Measurements from ENCODE around the gene DMKN. TPM values are rescaled to one million over a fixed set of nuclear protein-coding genes. Genes with fewer than 3 reads are reported as not detected.

Gene DMKN
- total RNA-seq: 14.2 and 29.3 TPM in 2 replicates
- 2.1 and 2.8 TPM in 2 replicates for polyA plus RNA-seq
- polyA plus RNA-seq (2012): 5.7 and 6.4 TPM in 2 replicates
- not detected in 2 replicates for polyA minus RNA-seq (ENCODE audit: low replicate concordance)

- H3K4me2 ChIP-seq (ENCODE audit: extremely low read depth, insufficient read depth, low read length): no peak within 1 kb of the TSS
- H4K20me1 ChIP-seq (ENCODE audit: control insufficient read depth, extremely low read depth, insufficient read depth, low read length): no peaks in the 10 kb centered on the region
- TF ChIP-seq EZH2 (IDR thresholded peaks at IDR 0.05; ENCODE audit: low read length, missing control alignments): no peak
- TF ChIP-seq, protein P1, sequence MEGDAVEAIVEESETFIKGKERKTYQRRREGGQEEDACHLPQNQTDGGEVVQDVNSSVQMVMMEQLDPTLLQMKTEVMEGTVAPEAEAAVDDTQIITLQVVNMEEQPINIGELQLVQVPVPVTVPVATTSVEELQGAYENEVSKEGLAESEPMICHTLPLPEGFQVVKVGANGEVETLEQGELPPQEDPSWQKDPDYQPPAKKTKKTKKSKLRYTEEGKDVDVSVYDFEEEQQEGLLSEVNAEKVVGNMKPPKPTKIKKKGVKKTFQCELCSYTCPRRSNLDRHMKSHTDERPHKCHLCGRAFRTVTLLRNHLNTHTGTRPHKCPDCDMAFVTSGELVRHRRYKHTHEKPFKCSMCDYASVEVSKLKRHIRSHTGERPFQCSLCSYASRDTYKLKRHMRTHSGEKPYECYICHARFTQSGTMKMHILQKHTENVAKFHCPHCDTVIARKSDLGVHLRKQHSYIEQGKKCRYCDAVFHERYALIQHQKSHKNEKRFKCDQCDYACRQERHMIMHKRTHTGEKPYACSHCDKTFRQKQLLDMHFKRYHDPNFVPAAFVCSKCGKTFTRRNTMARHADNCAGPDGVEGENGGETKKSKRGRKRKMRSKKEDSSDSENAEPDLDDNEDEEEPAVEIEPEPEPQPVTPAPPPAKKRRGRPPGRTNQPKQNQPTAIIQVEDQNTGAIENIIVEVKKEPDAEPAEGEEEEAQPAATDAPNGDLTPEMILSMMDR (conservative IDR thresholded peaks at IDR 0.05 in 1 of 2, IDR thresholded peaks at IDR 0.05 in 1 of 2; ENCODE audit: low read depth in 1 of 2, low read length in 2 of 2): peak in 1 of 2 donors; percentile 3
- no peak within 1 kb of the TSS for H3K27ac ChIP-seq (ENCODE audit: insufficient read depth, low read length)
- peaks cover 13% of the 10 kb centered on the region for H3K4me1 ChIP-seq (ENCODE audit: control insufficient read depth, extremely low read depth, insufficient read depth, low read length)
- H3K36me3 ChIP-seq (ENCODE audit: control insufficient read depth, insufficient read depth, low read length): no peaks in the 10 kb centered on the region
- H3K27me3 ChIP-seq (ENCODE audit: control insufficient read depth, insufficient read depth, low read length): peaks cover 17% of the 10 kb centered on the region
- DNase-seq (ENCODE audit: low read depth in 2 of 2): peak; percentile 11 to 41
- no peaks in the 10 kb centered on the region for H3K79me2 ChIP-seq (ENCODE audit: control insufficient read depth, insufficient read depth, low read length)
- no peak within 1 kb of the TSS for H2AFZ ChIP-seq (ENCODE audit: low read length)
- peak within 1 kb of the TSS; percentile 43 for H3K9ac ChIP-seq (ENCODE audit: insufficient read depth, low read length)
- no peaks in the 10 kb centered on the region for H3K9me3 ChIP-seq (ENCODE audit: control insufficient read depth, insufficient read depth, low read depth, low read length)
- no peak within 1 kb of the TSS for H3K4me3 ChIP-seq (replicated peaks in 1 of 4; ENCODE audit: control extremely low read depth in 1 of 4, insufficient read depth in 1 of 4, low read depth in 3 of 4, low read length in 4 of 4)
Measured at GRCh38 chr19:35513628-35514281, at the start of gene DMKN. DMKN (minus strand) TSS chr19:35513649; CDS start chr19:35513475, 174 bp downstream.

DNA sequence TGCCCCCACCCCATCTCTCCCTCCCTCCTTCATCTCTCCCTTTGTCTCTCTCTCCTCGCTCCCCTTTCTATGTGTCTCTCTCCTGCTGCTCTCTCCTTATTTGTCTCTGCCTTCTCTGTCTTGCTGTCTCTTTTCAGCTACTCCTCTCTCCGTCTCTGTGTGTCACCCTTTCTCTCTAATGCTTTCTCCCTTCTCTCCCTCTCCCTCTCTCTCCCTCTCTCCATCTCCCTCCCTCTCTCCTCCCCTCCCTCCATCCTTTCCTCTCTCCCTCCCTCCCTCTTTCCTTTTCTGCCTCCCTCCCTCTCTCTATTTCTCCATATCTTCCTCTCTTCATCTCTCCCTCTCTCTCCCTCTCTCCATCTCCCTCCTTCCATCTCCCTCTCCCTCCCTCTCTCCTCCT, 49.3 kb upstream of the DMKN start:
- H3K36me3 ChIP-seq (ENCODE audit: control insufficient read depth, insufficient read depth, low read length): no peaks in the 10 kb centered on the region
- no peak for TF ChIP-seq EZH2 (IDR thresholded peaks at IDR 0.05; ENCODE audit: low read length, missing control alignments)
- TF ChIP-seq, protein P1 (conservative IDR thresholded peaks at IDR 0.05 in 1 of 2, IDR thresholded peaks at IDR 0.05 in 1 of 2; ENCODE audit: low read depth in 1 of 2, low read length in 2 of 2): no peak
- no peaks in the 10 kb centered on the region for H4K20me1 ChIP-seq (ENCODE audit: control insufficient read depth, extremely low read depth, insufficient read depth, low read length)
- H2AFZ ChIP-seq (ENCODE audit: low read length): no peak overlapping the region
- no peak for DNase-seq (ENCODE audit: low read depth in 2 of 2)
- no peak overlapping the region for H3K27ac ChIP-seq (ENCODE audit: insufficient read depth, low read length)
- H3K4me1 ChIP-seq (ENCODE audit: control insufficient read depth, extremely low read depth, insufficient read depth, low read length): peaks cover 5% of the 10 kb centered on the region
- H3K79me2 ChIP-seq (ENCODE audit: control insufficient read depth, insufficient read depth, low read length): no peaks in the 10 kb centered on the region
- no peak overlapping the region for H3K4me2 ChIP-seq (ENCODE audit: extremely low read depth, insufficient read depth, low read length)
- no peak overlapping the region for H3K9ac ChIP-seq (ENCODE audit: insufficient read depth, low read length)
- H3K4me3 ChIP-seq (replicated peaks in 1 of 4; ENCODE audit: control extremely low read depth in 1 of 4, insufficient read depth in 1 of 4, low read depth in 3 of 4, low read length in 4 of 4): no peak overlapping the region
- H3K27me3 ChIP-seq (ENCODE audit: control insufficient read depth, insufficient read depth, low read length): peaks cover 23% of the 10 kb centered on the region
- no peaks in the 10 kb centered on the region for H3K9me3 ChIP-seq (ENCODE audit: control insufficient read depth, insufficient read depth, low read depth, low read length)

DNA sequence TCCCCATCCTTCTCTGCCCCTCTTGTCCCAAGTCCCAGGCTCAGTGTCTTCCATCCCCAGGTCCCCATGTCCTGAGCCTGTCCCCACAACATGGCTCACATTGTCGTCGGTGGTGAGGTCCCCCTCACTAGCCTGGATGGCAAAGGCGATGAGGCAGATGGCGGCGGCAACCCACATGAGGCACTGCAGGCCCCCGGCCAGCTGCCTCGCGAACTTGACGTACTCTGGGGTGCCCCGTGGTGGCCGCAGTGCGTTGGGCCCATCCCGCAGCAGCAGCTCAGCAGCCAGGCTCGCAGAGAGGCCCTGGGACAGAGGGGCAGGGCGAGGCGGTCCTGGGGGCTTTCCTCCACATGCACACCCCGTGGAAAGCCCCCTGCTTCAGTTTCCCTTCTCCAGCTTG, 48.9 kb upstream of the DMKN start:
- Histone ChIP-seq H3K9ac (ENCODE audit: insufficient read depth, low read length) (no peak overlapping the region), H4K20me1 (ENCODE audit: control insufficient read depth, extremely low read depth, insufficient read depth, low read length) (no peaks in the 10 kb centered on the region), H3K36me3 (ENCODE audit: control insufficient read depth, insufficient read depth, low read length) (no peaks in the 10 kb centered on the region), H3K9me3 (ENCODE audit: control insufficient read depth, insufficient read depth, low read depth, low read length) (no peaks in the 10 kb centered on the region), H2AFZ (ENCODE audit: low read length) (no peak overlapping the region), H3K4me2 (ENCODE audit: extremely low read depth, insufficient read depth, low read length) (no peak overlapping the region), H3K4me1 (ENCODE audit: control insufficient read depth, extremely low read depth, insufficient read depth, low read length) (peaks cover 5% of the 10 kb centered on the region), H3K79me2 (ENCODE audit: control insufficient read depth, insufficient read depth, low read length) (no peaks in the 10 kb centered on the region), H3K4me3 (replicated peaks in 1 of 4; ENCODE audit: control extremely low read depth in 1 of 4, insufficient read depth in 1 of 4, low read depth in 3 of 4, low read length in 4 of 4) (no peak overlapping the region), H3K27me3 (ENCODE audit: control insufficient read depth, insufficient read depth, low read length) (peaks cover 23% of the 10 kb centered on the region), H3K27ac (ENCODE audit: insufficient read depth, low read length) (no peak overlapping the region)
- no peak for DNase-seq (ENCODE audit: low read depth in 2 of 2)
- TF ChIP-seq, protein P1 (conservative IDR thresholded peaks at IDR 0.05 in 1 of 2, IDR thresholded peaks at IDR 0.05 in 1 of 2; ENCODE audit: low read depth in 1 of 2, low read length in 2 of 2): no peak
- no peak for TF ChIP-seq EZH2 (IDR thresholded peaks at IDR 0.05; ENCODE audit: low read length, missing control alignments)
